A549 (cell line): Measurements from ENCODE around the gene SPOP. TPM values are rescaled to one million over a fixed set of nuclear protein-coding genes. Genes with fewer than 3 reads are reported as not detected.

Source experiments
- ATAC-seq, 2 experiments: fragments of 200-7000 bp in 1 of 2; fragments of >200 bp in 1 of 2; cut with Nextera tagmentation in 1 of 2; cut with Tn5 transposase in 1 of 2; 3 replicates each; pipeline versions ENCODE4 v1.8.0 to v1.9.1; 2018 to 2020; ENCODE audit warnings: mild to moderate bottlenecking in 1 of 2, moderate library complexity in 1 of 2
- CTCF ChIA-PET: fragments of 300-600 bp; sonication (Branson Sonifier 250); formaldehyde crosslinking; extraction: SDS; loops from one replicate; lab custom pipeline; 2021; ENCODE audit warnings: antibody characterized with exemption, inconsistent platforms; lab: Yijun Ruan, JAX
- POLR2A ChIA-PET: fragments of 350-600 bp; formaldehyde crosslinking; extraction: SDS; loops from one replicate; lab custom pipeline; 2021; ENCODE audit warnings: antibody characterized with exemption, inconsistent platforms; lab: Yijun Ruan, JAX
- DNase-seq, 2 experiments: peaks; one replicate each; pipeline versions ENCODE4 v3.0.0 to v3.0.0-alpha.2; 2011 to 2016; ENCODE audit warnings: low read depth in 1 of 2, low spot score in 1 of 2
- FAIRE-seq: peaks from 2 replicates; lab custom pipeline; 2011; peaks lifted over from hg19 to GRCh38; lab: Jason Lieb, UNC
- H3K27ac ChIP-seq, 2 experiments: fragments of >200 bp; sonication (Bioruptor Twin); formaldehyde crosslinking; 3 replicates each; pipeline ENCODE4 v1.5.1; 2016 to 2017
- H3K4me1 ChIP-seq: fragments of >200 bp; sonication (Bioruptor Twin); formaldehyde crosslinking; 3 replicates; pipeline ENCODE4 v1.6.1; 2016
- H3K4me2 ChIP-seq: fragments of >200 bp; sonication (Bioruptor Twin); formaldehyde crosslinking; 3 replicates; pipeline ENCODE4 v1.6.1; 2016
- H3K4me3 ChIP-seq: fragments of >200 bp; sonication (Bioruptor Twin); formaldehyde crosslinking; 3 replicates; pipeline ENCODE4 v1.5.1; 2016
- H3K9me3 ChIP-seq: fragments of >200 bp; sonication (Bioruptor Twin); formaldehyde crosslinking; 3 replicates; pipeline ENCODE4 v1.6.1; 2016
- BCL3 ChIP-seq: fragments of >200 bp; sonication (Bioruptor Twin); formaldehyde crosslinking; IDR thresholded peaks from 3 replicates; pipeline ENCODE4 v1.6.1; 2016
- BHLHE40 ChIP-seq: IDR thresholded peaks from 2 replicates; pipeline ENCODE4 v1.6.1; 2012; ENCODE audit warnings: low read depth, low read length, inconsistent platforms
- CEBPB ChIP-seq, 2 experiments: fragments of >200 bp in 1 of 2; sonication (Bioruptor Twin) in 1 of 2; formaldehyde crosslinking in 1 of 2; IDR thresholded peaks; 2 replicates each; pipeline ENCODE4 v1.6.1; 2012 to 2016
- CHD4 ChIP-seq: fragments of 200-600 bp; sonication (generic); IDR thresholded peaks from 2 replicates; pipeline ENCODE4 v1.6.1; 2016; ENCODE audit warnings: antibody characterized with exemption, mild to moderate bottlenecking, borderline replicate concordance
- E2F6 ChIP-seq: IDR thresholded peaks from 2 replicates; pipeline ENCODE4 v1.6.1; 2012; ENCODE audit warnings: low read depth, borderline replicate concordance
- ELK1 ChIP-seq: fragments of 150-350 bp; IDR thresholded peaks from 2 replicates; pipeline ENCODE4 v1.6.1; 2014; ENCODE audit warnings: low read depth, mild to moderate bottlenecking, low read length
- ESRRA ChIP-seq: fragments of 150-350 bp; IDR thresholded peaks from 2 replicates; pipeline ENCODE4 v1.6.1; 2014; ENCODE audit warnings: mild to moderate bottlenecking, low read length, borderline replicate concordance
- HDAC2 ChIP-seq: fragments of 200-600 bp; sonication (generic); IDR thresholded peaks from 2 replicates; pipeline ENCODE4 v1.6.1; 2016
- HEYL ChIP-seq: fragments of 250-450 bp; sonication (Bioruptor Pico); IDR thresholded peaks from 2 replicates; pipeline ENCODE4 v1.8.0; 2021; ENCODE audit warnings: mild to moderate bottlenecking, moderate library complexity
- HOXA7 ChIP-seq: fragments of 250-450 bp; sonication (Bioruptor Pico); IDR thresholded peaks from 2 replicates; pipeline ENCODE4 v1.5.0; 2020; ENCODE audit warnings: mild to moderate bottlenecking, moderate library complexity
- HOXB13 ChIP-seq: fragments of 250-450 bp; sonication (Bioruptor Pico); IDR thresholded peaks from 2 replicates; pipeline ENCODE4 v1.5.0; 2020; ENCODE audit warnings: low read depth, mild to moderate bottlenecking, moderate library complexity
- MAFK ChIP-seq: fragments of 450-650 bp; IDR thresholded peaks from 2 replicates; pipeline ENCODE4 v1.6.1; 2014; ENCODE audit not compliant: partially characterized antibody
- MYC ChIP-seq: IDR thresholded peaks from 2 replicates; pipeline ENCODE4 v1.6.1; 2012; ENCODE audit warnings: mild to moderate bottlenecking, inconsistent platforms, low read length, improper control_type of control experiment, borderline replicate concordance
- NFE2L2 ChIP-seq: fragments of 150-350 bp; conservative IDR thresholded peaks from 2 replicates; pipeline ENCODE4 v1.6.1; 2014; ENCODE audit warnings: low read length
- NPAS2 ChIP-seq: fragments of 250-450 bp; sonication (Bioruptor Pico); IDR thresholded peaks from 2 replicates; pipeline ENCODE4 v1.8.0; 2022; ENCODE audit warnings: mild to moderate bottlenecking, moderate library complexity, borderline replicate concordance
- PHF8 ChIP-seq: fragments of 200-600 bp; sonication (generic); IDR thresholded peaks from 2 replicates; pipeline ENCODE4 v1.6.1; 2016; ENCODE audit warnings: low read depth, mild to moderate bottlenecking, antibody characterized with exemption, moderate library complexity, borderline replicate concordance
- POLR2A ChIP-seq: IDR thresholded peaks from 2 replicates; pipeline ENCODE4 v1.6.1; 2012; ENCODE audit warnings: mild to moderate bottlenecking, low read length
- POLR2AphosphoS2 ChIP-seq: conservative IDR thresholded peaks from 2 replicates; pipeline ENCODE4 v1.6.1; 2012; ENCODE audit warnings: low read length, improper control_type of control experiment, inconsistent platforms
- TFCP2L1 ChIP-seq: fragments of 250-450 bp; sonication (Bioruptor Pico); IDR thresholded peaks from 2 replicates; pipeline ENCODE4 v1.5.0; 2021; ENCODE audit warnings: mild to moderate bottlenecking
- USF2 ChIP-seq: fragments of 450-650 bp; IDR thresholded peaks from 2 replicates; pipeline ENCODE4 v1.6.1; 2014; ENCODE audit warnings: antibody characterized with exemption
- ZSCAN20 ChIP-seq: fragments of 250-450 bp; sonication (Bioruptor Pico); IDR thresholded peaks from 2 replicates; pipeline ENCODE4 v1.8.0; 2022; ENCODE audit warnings: mild to moderate bottlenecking, moderate library complexity
- WGBS: methylation state at CpG from one replicate; pipeline ENCODE4 v1.1.6; 2017; ENCODE audit errors: missing lambda C conversion rate; 5-methylcytosine and 5-hydroxymethylcytosine counted together
- polyA plus RNA-seq, 4 experiments: library from polyadenylated mRNA; depleted of rRNA in 3 of 4; stranded (reverse); fragments of >200 nt; fragmentation: RNase III in 1 of 4; extraction: RNeasy Plus Mini Kit Qiagen cat#74134 plus additional on column Dnase treatment in 1 of 4; gene quantifications; 2 replicates in 3 of 4; 3 replicates in 1 of 4; pipeline ENCODE4 v1.2.3, GENCODE V29; 2011 to 2017

The SPOP gene
- polyA plus RNA-seq, 2 of the 4 experiments (the other 2 are of a cell fraction) = 49.5 to 57.2 TPM

GRCh38 chr17:49612726-49613125 is 65.2 kb downstream of the SPOP start:
- ChIA-PET POLR2A (no interaction called here), CTCF (interaction anchor here (0.6 to 2.5 kb wide), 5 partner anchors 10 to 315 kb away, joined by 3 to 21 read pairs (median 5); no protein-coding TSS in a partner anchor)
- Histone ChIP-seq H3K4me3 (no peak overlapping the region), H3K4me2 (no peak overlapping the region), H3K9me3 (no peaks in the 10 kb centered on the region), H3K27ac (no peak overlapping the region), H3K4me1 (no peaks in the 10 kb centered on the region)
- TF ChIP-seq POLR2A = no peak
- no peak for TF ChIP-seq MAFK
- TF ChIP-seq BCL3 = no peak
- TF ChIP-seq BHLHE40 = no peak
- TF ChIP-seq MYC = no peak
- TF ChIP-seq ZSCAN20 (CRISPR knock-in tag) = no peak
- FAIRE-seq = peak; percentile 32
- ATAC-seq = no peak
- DNase-seq = no peak
- 48% methylated on average over 1 of the region's 1 CpG for WGBS

- H3K27ac ChIP-seq = no peak overlapping the region
- no peak for ATAC-seq
- WGBS = 88% methylated on average over 5 of the region's 5 CpGs
- peak in 1 of 2 experiments; percentile 63; a peak in 1 of 4 replicates for TF ChIP-seq CEBPB (IDR thresholded peaks at IDR 0.05)
- TF ChIP-seq HDAC2 = no peak
- POLR2A ChIA-PET = no interaction called here
- no peak for DNase-seq
- H3K9me3 ChIP-seq = no peaks in the 10 kb centered on the region
- FAIRE-seq = no peak
- H3K4me2 ChIP-seq = no peak overlapping the region
- no peak overlapping the region for H3K4me3 ChIP-seq
- H3K4me1 ChIP-seq = no peaks in the 10 kb centered on the region
- CTCF ChIA-PET = interaction anchor here (0.8 to 2.5 kb wide), 7 partner anchors 8 to 210 kb away, joined by 3 to 21 read pairs (median 3); no protein-coding TSS in a partner anchor
Observed at GRCh38 chr17:49610883-49611584, 66.9 kb downstream of the SPOP start.

GRCh38 chr17:49604314-49604869 is 73.5 kb downstream of the SPOP start:
- no peak for ATAC-seq
- H3K9me3 ChIP-seq = no peaks in the 10 kb centered on the region
- no peak overlapping the region for H3K27ac ChIP-seq
- H3K4me3 ChIP-seq = no peak overlapping the region
- no peak for FAIRE-seq
- no peak for TF ChIP-seq NPAS2
- TF ChIP-seq BCL3 = no peak
- TF ChIP-seq CHD4 = no peak
- TF ChIP-seq HEYL = no peak
- TF ChIP-seq HOXB13 (CRISPR knock-in tag) = no peak
- TF ChIP-seq HOXA7 (CRISPR knock-in tag) = no peak
- TF ChIP-seq E2F6 = no peak
- TF ChIP-seq TFCP2L1 (CRISPR knock-in tag) = no peak
- TF ChIP-seq BHLHE40 = no peak
- TF ChIP-seq POLR2AphosphoS2 = no peak
- no peak for TF ChIP-seq ESRRA
- TF ChIP-seq NFE2L2 = no peak
- TF ChIP-seq ELK1 = no peak
- TF ChIP-seq PHF8 = no peak
- no peak for TF ChIP-seq USF2
- no peaks in the 10 kb centered on the region for H3K4me1 ChIP-seq
- WGBS = 92% methylated on average over 7 of the region's 7 CpGs
- H3K4me2 ChIP-seq = no peak overlapping the region
- POLR2A ChIA-PET = no interaction called here
- no peak for DNase-seq
- CTCF ChIA-PET = interaction anchor here (0.6 to 4.2 kb wide), 7 partner anchors 8 to 392 kb away, joined by 3 to 21 read pairs (median 7); partner anchors contain the start of gene NXPH3
